H1 (cell line): Measurements from ENCODE around the gene HIPK2. TPM values are rescaled to one million over a fixed set of nuclear protein-coding genes. Genes with fewer than 3 reads are reported as not detected.

Source experiments
- CTCF ChIA-PET: fragments of 300-600 bp; sonication (Branson Sonifier 250); formaldehyde crosslinking; loops from one replicate; lab custom pipeline; 2021; ENCODE audit not compliant: partially characterized antibody; lab: Charles Lee
- POLR2A ChIA-PET: fragments of 300-600 bp; sonication (Branson Sonifier 250); formaldehyde crosslinking; loops from one replicate; lab custom pipeline; 2021; ENCODE audit warnings: inconsistent platforms; ENCODE audit not compliant: partially characterized antibody; lab: Charles Lee
- DNase-seq, 2 experiments: peaks; one replicate each; pipeline versions ENCODE4 v3.0.0 to v3.0.0-alpha.2; 2010 to 2022; ENCODE audit warnings: low spot score in 2 of 2, low read depth in 1 of 2, mixed read lengths in 1 of 2
- FAIRE-seq: peaks from 2 replicates; lab custom pipeline; 2011; peaks lifted over from hg19 to GRCh38; lab: Jason Lieb, UNC
- H2AFZ ChIP-seq: 2 replicates; pipeline ENCODE4 v1.8.1; 2012; ENCODE audit warnings: low read length, inconsistent platforms
- H2AK5ac ChIP-seq: 2 replicates; pipeline ENCODE4 v1.6.1; 2013; ENCODE audit warnings: low read depth, low read length
- H2BK120ac ChIP-seq: replicated peaks from 2 replicates; pipeline ENCODE3; 2013; ENCODE audit warnings: low read depth, low read length, inconsistent platforms
- H2BK12ac ChIP-seq: 2 replicates; pipeline ENCODE4 v1.6.1; 2013; ENCODE audit warnings: low read depth, low read length
- H2BK15ac ChIP-seq: 2 replicates; pipeline ENCODE4 v1.6.1; 2013; ENCODE audit warnings: low read length
- H2BK20ac ChIP-seq: 2 replicates; pipeline ENCODE4 v1.6.1; 2013; ENCODE audit warnings: low read length
- H2BK5ac ChIP-seq: 2 replicates; pipeline ENCODE4 v1.6.1; 2013; ENCODE audit warnings: low read depth, low read length
- H3K14ac ChIP-seq: 2 replicates; pipeline ENCODE4 v1.6.1; 2013; ENCODE audit warnings: inconsistent platforms; ENCODE audit not compliant: insufficient read length
- H3K18ac ChIP-seq: 2 replicates; pipeline ENCODE4 v1.6.1; 2013; ENCODE audit warnings: low read length; ENCODE audit errors: extremely low read depth
- H3K23ac ChIP-seq: 2 replicates; pipeline ENCODE4 v1.6.1; 2013; ENCODE audit warnings: inconsistent platforms; ENCODE audit not compliant: insufficient read length
- H3K23me2 ChIP-seq: 2 replicates; pipeline ENCODE4 v1.6.1; 2013; ENCODE audit warnings: low read depth, low read length
- H3K27ac ChIP-seq: 2 replicates; pipeline ENCODE4 v1.6.1; 2011; ENCODE audit warnings: low read depth, low read length, inconsistent platforms
- H3K27me3 ChIP-seq, 4 experiments: replicated peaks in 1 of 4; 1 replicate in 1 of 4; 2 replicates in 3 of 4; pipeline versions ENCODE4 v1.6.1 to v1.8.1; 2011 to 2013; ENCODE audit warnings: low read length in 3 of 4, mild to moderate bottlenecking in 3 of 4, inconsistent platforms in 2 of 4, mixed read lengths in 2 of 4, moderate library complexity in 1 of 4; ENCODE audit not compliant: control insufficient read depth in 3 of 4, insufficient read depth in 3 of 4; ENCODE audit errors: extremely low read depth in 1 of 4
- H3K36me3 ChIP-seq, 4 experiments: 2 replicates each; pipeline versions ENCODE4 v1.6.1 to v1.8.1; 2011 to 2013; ENCODE audit warnings: mild to moderate bottlenecking in 4 of 4, low read length in 3 of 4, moderate library complexity in 2 of 4, control low read depth in 1 of 4, inconsistent platforms in 1 of 4; ENCODE audit not compliant: insufficient read depth in 4 of 4, control insufficient read depth in 2 of 4
- H3K4ac ChIP-seq: replicated peaks from 2 replicates; pipeline ENCODE3; 2013; ENCODE audit warnings: low read length, low read depth, mixed read lengths, inconsistent platforms; ENCODE audit not compliant: insufficient read length
- H3K4me1 ChIP-seq, 4 experiments: replicated peaks in 1 of 4; 1 replicate in 1 of 4; 2 replicates in 3 of 4; pipeline versions ENCODE4 v1.6.1 to v1.8.1; 2011 to 2013; ENCODE audit warnings: low read length in 3 of 4, inconsistent platforms in 2 of 4, mixed read lengths in 1 of 4; ENCODE audit not compliant: insufficient read depth in 4 of 4, control insufficient read depth in 3 of 4
- H3K4me2 ChIP-seq, 2 experiments: 2 replicates each; pipeline versions ENCODE4 v1.6.1 to v1.8.1; 2011 to 2013; ENCODE audit warnings: low read depth in 2 of 2, low read length in 2 of 2, control low read depth in 1 of 2, inconsistent platforms in 1 of 2, mild to moderate bottlenecking in 1 of 2; ENCODE audit not compliant: insufficient read depth in 1 of 2
- H3K4me3 ChIP-seq, 4 experiments: fragments of 200-600, 300-600 bp in 1 of 4; sonication (generic), shearing (Covaris generic), sonication (Bioruptor Twin) in 1 of 4; 2 replicates each; pipeline versions ENCODE4 v1.5.1 to v1.8.1; 2011 to 2016; ENCODE audit warnings: low read length in 4 of 4, low read depth in 3 of 4, control low read depth in 2 of 4, inconsistent platforms in 2 of 4, mild to moderate bottlenecking in 2 of 4, mixed read lengths in 1 of 4, moderate library complexity in 1 of 4; ENCODE audit not compliant: insufficient read depth in 2 of 4; ENCODE audit errors: extremely low read depth in 1 of 4
- H3K56ac ChIP-seq: replicated peaks from 2 replicates; pipeline ENCODE3; 2013; ENCODE audit warnings: low read depth, mild to moderate bottlenecking, mixed read lengths, low read length, inconsistent platforms; ENCODE audit not compliant: insufficient read length
- H3K79me1 ChIP-seq: 2 replicates; pipeline ENCODE4 v1.6.1; 2013; ENCODE audit warnings: low read depth, low read length, control low read depth
- H3K79me2 ChIP-seq, 2 experiments: 2 replicates each; pipeline versions ENCODE4 v1.6.1 to v1.8.1; 2012 to 2013; ENCODE audit warnings: low read length in 2 of 2, mild to moderate bottlenecking in 2 of 2, inconsistent platforms in 1 of 2; ENCODE audit not compliant: insufficient read depth in 2 of 2, control insufficient read depth in 1 of 2
- H3K9ac ChIP-seq, 4 experiments: replicated peaks in 1 of 4; 1 replicate in 1 of 4; 2 replicates in 3 of 4; pipeline versions ENCODE4 v1.6.1 to v1.8.1; 2011 to 2013; ENCODE audit warnings: low read depth in 3 of 4, low read length in 3 of 4, control low read depth in 2 of 4, mild to moderate bottlenecking in 2 of 4, moderate library complexity in 2 of 4, inconsistent platforms in 1 of 4; ENCODE audit errors: extremely low read depth in 1 of 4
- H3K9me3 ChIP-seq, 2 experiments: 2 replicates each; pipeline versions ENCODE4 v1.6.1 to v1.8.1; 2012 to 2013; ENCODE audit warnings: mild to moderate bottlenecking in 2 of 2, moderate library complexity in 2 of 2, control low read depth in 1 of 2, inconsistent platforms in 1 of 2, low read depth in 1 of 2, low read length in 1 of 2, mixed read lengths in 1 of 2; ENCODE audit not compliant: insufficient read depth in 2 of 2
- H4K20me1 ChIP-seq, 2 experiments: replicated peaks in 1 of 2; 2 replicates each; pipeline versions ENCODE3 to v1.8.1; 2011 to 2013; ENCODE audit warnings: inconsistent platforms in 2 of 2, low read length in 2 of 2, mild to moderate bottlenecking in 1 of 2; ENCODE audit not compliant: insufficient read depth in 2 of 2, control insufficient read depth in 1 of 2
- H4K5ac ChIP-seq: 2 replicates; pipeline ENCODE4 v1.6.1; 2013; ENCODE audit warnings: low read length, low read depth, mixed read lengths, inconsistent platforms; ENCODE audit not compliant: insufficient read length
- H4K8ac ChIP-seq: 2 replicates; pipeline ENCODE4 v1.8.0; 2013; ENCODE audit warnings: mild to moderate bottlenecking, moderate library complexity, low read length, inconsistent platforms; ENCODE audit not compliant: insufficient read depth; ENCODE audit errors: extremely low read depth
- H4K91ac ChIP-seq: replicated peaks from 2 replicates; pipeline ENCODE3; 2013; ENCODE audit warnings: low read length, mixed read lengths, inconsistent platforms; ENCODE audit not compliant: insufficient read length
- BACH1 ChIP-seq: IDR thresholded peaks from 2 replicates; pipeline ENCODE4 v1.6.1; 2012; ENCODE audit warnings: low read length, improper control_type of control experiment
- CREB1 ChIP-seq: IDR thresholded peaks from 2 replicates; pipeline ENCODE4 v1.6.1; 2012; ENCODE audit warnings: inconsistent platforms
- KDM1A ChIP-seq: fragments of 200-600, 300-600 bp; sonication (generic); IDR thresholded peaks from 2 replicates; pipeline ENCODE4 v1.7.1; 2016; ENCODE audit warnings: mild to moderate bottlenecking, low read length, borderline replicate concordance
- SIRT6 ChIP-seq: IDR thresholded peaks from one replicate; pipeline ENCODE4 v1.7.1; 2012; ENCODE audit warnings: low read length, inconsistent platforms
- WGBS, 2 experiments: shearing (Covaris generic) in 1 of 2; methylation state at CpG; one replicate each; pipeline versions ENCODE4 v1.1.6 to v1.1.7; 2013 to 2015; ENCODE audit warnings: low lambda C conversion rate in 2 of 2, mixed read lengths in 2 of 2, inconsistent platforms in 1 of 2, low coverage in 1 of 2, missing lambda C conversion rate in 1 of 2; ENCODE audit not compliant: insufficient replicate concordance in 2 of 2, insufficient coverage in 1 of 2, insufficient read length in 1 of 2; ENCODE audit errors: extremely low coverage in 1 of 2, missing lambda C conversion rate in 1 of 2; 5-methylcytosine and 5-hydroxymethylcytosine counted together
- polyA plus RNA-seq, 7 experiments: library from polyadenylated mRNA; depleted of rRNA in 3 of 7; stranded (reverse) in 5 of 7; unstranded in 2 of 7; fragments of >200 nt in 5 of 7; fragments of 200-250 nt in 2 of 7; gene quantifications; 1 replicate in 5 of 7; 2 replicates in 1 of 7; 4 replicates in 1 of 7; pipeline versions ENCODE4 v1.2.1 to v1.2.3, GENCODE V29; 2011 to 2013; ENCODE audit warnings: missing spikeins in 2 of 7, mixed read lengths in 2 of 7
- total RNA-seq: library from RNA; stranded (reverse); fragmentation: NEBNext Ultra II Directional; extraction: Animal tissue kit (Norgen Biotek cat#: 25700); gene quantifications from 2 replicates; pipeline ENCODE4 v1.2.1, GENCODE V29; 2021

Gene HIPK2
- total and polyA plus RNA-seq, 2 of the 8 experiments (the other 6 are each of a cell fraction or from before 2014, with no cell fraction given): 8.3 to 24.3 TPM

DNA sequence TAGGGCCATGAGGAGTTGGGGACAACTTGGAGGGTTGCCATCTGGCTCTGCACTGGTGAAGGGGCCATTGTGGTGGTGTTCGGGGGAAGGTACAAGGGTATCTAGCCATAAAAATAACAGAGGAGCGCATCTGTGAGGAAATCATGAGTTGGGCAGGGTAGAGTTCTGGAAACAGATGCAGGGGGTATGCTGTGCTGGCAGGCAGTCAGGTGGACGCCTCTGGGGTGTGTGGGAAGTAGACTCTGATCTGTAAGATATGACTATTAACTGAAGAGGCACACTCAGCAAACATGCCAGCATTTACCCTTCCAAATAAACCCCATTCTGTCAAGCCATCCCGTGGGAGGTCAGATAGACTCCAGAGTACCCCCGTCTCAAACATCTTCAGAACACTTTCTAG, 174.5 kb downstream of the HIPK2 start:
- H2AK5ac ChIP-seq: no peak overlapping the region
- H4K5ac ChIP-seq: no peak overlapping the region
- H3K9ac ChIP-seq: no peak overlapping the region
- POLR2A ChIA-PET: no interaction called here
- H3K79me2 ChIP-seq: no peaks in the 10 kb centered on the region
- H3K36me3 ChIP-seq: no peaks in the 10 kb centered on the region; a peak in 1 of 8 replicates
- TF ChIP-seq BACH1 (no peak), KDM1A (no peak), SIRT6 (no peak), CREB1 (no peak)
- TF ChIP-seq, all 59 proteins: peak for 0
- H3K4ac ChIP-seq: no peak overlapping the region
- CTCF ChIA-PET: interaction anchor here (0.8 to 5.2 kb wide), 14 partner anchors 10 to 403 kb away, joined by 3 to 55 read pairs (median 8); no protein-coding TSS in a partner anchor
- H3K27ac ChIP-seq: no peak overlapping the region
- H3K56ac ChIP-seq: no peak overlapping the region
- no peak overlapping the region for H3K4me2 ChIP-seq
- H3K9me3 ChIP-seq: no peaks in the 10 kb centered on the region
- no peaks in the 10 kb centered on the region for H3K79me1 ChIP-seq
- H3K4me3 ChIP-seq: no peak overlapping the region
- H3K23ac ChIP-seq: no peak overlapping the region
- H3K23me2 ChIP-seq: 0 out of 2 replicates have a peak, but pooled peaks cover 1% of the 10 kb centered on the region
- H2BK12ac ChIP-seq: no peak overlapping the region
- H3K14ac ChIP-seq: no peak overlapping the region
- no peaks in the 10 kb centered on the region for H4K20me1 ChIP-seq
- H2BK20ac ChIP-seq: no peak overlapping the region
- DNase-seq (no peak), FAIRE-seq (no peak)
- H3K4me1 ChIP-seq: no peaks in the 10 kb centered on the region
- H2BK120ac ChIP-seq: no peak overlapping the region
- no peaks in the 10 kb centered on the region for H3K27me3 ChIP-seq
- no peak overlapping the region for H2AFZ ChIP-seq
- no peak overlapping the region for H2BK15ac ChIP-seq
- H3K18ac ChIP-seq: no peak overlapping the region
- 84% methylated on average over 5 of the region's 5 CpGs; no CpG with 5 or more reads in 1 of the 2 experiments for WGBS, 2 experiments
- no peak overlapping the region for H4K8ac ChIP-seq
- H2BK5ac ChIP-seq: no peak overlapping the region
- H4K91ac ChIP-seq: no peak overlapping the region
